A673 (cell line): ENCODE results near the gene GNAS-AS1. TPM values are rescaled to one million over a fixed set of nuclear protein-coding genes. Genes with fewer than 3 reads are reported as not detected.

Experiments used
- BruUV-seq: library from RNA; stranded (reverse); fragments of 400-500 nt; replicated peaks from 2 replicates; lab custom pipeline; 2021; lab: Mats Ljungman, UMichigan
- CTCF ChIA-PET: fragments of 300-600 bp; sonication (Branson Sonifier 250); formaldehyde crosslinking; loops from one replicate; lab custom pipeline; 2022; ENCODE audit warnings: antibody characterized with exemption; lab: Charles Lee
- POLR2A ChIA-PET: fragments of 300-600 bp; sonication (Branson Sonifier 250); formaldehyde crosslinking; loops from one replicate; lab custom pipeline; 2022; ENCODE audit warnings: antibody characterized with exemption; ENCODE audit not compliant: low non-redundant PET; lab: Charles Lee
- DNase-seq: peaks from one replicate; pipeline ENCODE4 v3.0.0-alpha.2; 2015; ENCODE audit warnings: low spot score
- H3K27ac ChIP-seq: fragments of 200-600 bp; sonication (generic); 2 replicates; pipeline ENCODE4 v1.5.1; 2016; ENCODE audit warnings: mixed run types, low read depth, mild to moderate bottlenecking, mixed read lengths, antibody characterized with exemption, low read length; ENCODE audit not compliant: poor library complexity, severe bottlenecking
- H3K27me3 ChIP-seq: fragments of 200-600 bp; sonication (generic); replicated peaks from 2 replicates; pipeline ENCODE4 v1.6.1; 2017; ENCODE audit warnings: mixed run types, low read depth, mild to moderate bottlenecking, mixed read lengths, antibody characterized with exemption, low read length; ENCODE audit not compliant: insufficient read depth, poor library complexity
- H3K36me3 ChIP-seq: fragments of 200-600 bp; sonication (generic); 2 replicates; pipeline ENCODE4 v1.6.1; 2016; ENCODE audit warnings: mixed run types, mild to moderate bottlenecking, mixed read lengths, antibody characterized with exemption, low read length; ENCODE audit not compliant: insufficient read depth, poor library complexity, severe bottlenecking
- H3K4me1 ChIP-seq: fragments of 200-600 bp; sonication (generic); 2 replicates; pipeline ENCODE4 v1.6.1; 2017; ENCODE audit warnings: mixed run types, mild to moderate bottlenecking, mixed read lengths, antibody characterized with exemption, low read length; ENCODE audit not compliant: insufficient read depth, poor library complexity, severe bottlenecking
- H3K4me3 ChIP-seq: fragments of 200-600 bp; sonication (generic); 2 replicates; pipeline ENCODE4 v1.5.1; 2016; ENCODE audit warnings: low read depth, mixed run types, mild to moderate bottlenecking, mixed read lengths, low read length; ENCODE audit not compliant: poor library complexity, severe bottlenecking
- H3K9me3 ChIP-seq: fragments of 200-600 bp; sonication (generic); 2 replicates; pipeline ENCODE4 v1.6.1; 2016; ENCODE audit warnings: mixed run types, low read depth, mild to moderate bottlenecking, mixed read lengths, antibody characterized with exemption, low read length; ENCODE audit not compliant: poor library complexity, severe bottlenecking
- CTCF ChIP-seq: fragments of 300-800, 200-600 bp; sonication (generic); conservative IDR thresholded peaks from 2 replicates; pipeline ENCODE4 v1.5.1; 2017; ENCODE audit warnings: low read depth, mild to moderate bottlenecking, antibody characterized with exemption, low read length, moderate library complexity, mixed read lengths
- EZH2 ChIP-seq: fragments of 200-600 bp; sonication (generic); IDR thresholded peaks from 2 replicates; pipeline ENCODE4 v1.6.1; 2017; ENCODE audit warnings: borderline replicate concordance, low read depth, mild to moderate bottlenecking, mixed read lengths, antibody characterized with exemption, low read length; ENCODE audit not compliant: poor library complexity, severe bottlenecking
- intact Hi-C: fragments of 100-400 bp; cut with micrococcal nuclease; formaldehyde crosslinking; loops from one replicate; pipeline ENCODE4 v1.10.0; 2022; ENCODE audit not compliant: unreplicated experiment
- total RNA-seq: library from RNA; stranded (reverse); gene quantifications from 2 replicates; pipeline ENCODE4 v1.2.3, GENCODE V29; 2021

GNAS-AS1 gene
- total RNA-seq, 1 experiment from 2014 or later, result 6.7 TPM

- ChIA-PET CTCF (no interaction called here), POLR2A (no interaction called here)
- intact Hi-C loops, result no loop called here
- H3K9me3 ChIP-seq, result no peaks in the 10 kb centered on the region
- H3K27ac ChIP-seq, result no peak overlapping the region
- H3K4me3 ChIP-seq, result no peak overlapping the region
- no peak for TF ChIP-seq EZH2
- no peak for TF ChIP-seq CTCF
- BruUV-seq, result no TSS peak
- H3K27me3 ChIP-seq, result peaks cover 62% of the 10 kb centered on the region
- no peak for DNase-seq
- no peaks in the 10 kb centered on the region for H3K4me1 ChIP-seq
- H3K36me3 ChIP-seq, result no peaks in the 10 kb centered on the region
Observed at GRCh38 chr20:58845706-58846105, 5.0 kb downstream of the GNAS-AS1 start.

- TF ChIP-seq CTCF, result no peak
- no peak for TF ChIP-seq EZH2
- intact Hi-C loops, result no loop called here
- BruUV-seq, result no TSS peak
- Histone ChIP-seq H3K9me3 (no peaks in the 10 kb centered on the region), H3K36me3 (no peaks in the 10 kb centered on the region), H3K4me1 (no peaks in the 10 kb centered on the region), H3K27me3 (peaks cover 79% of the 10 kb centered on the region), H3K4me3 (no peak overlapping the region), H3K27ac (no peak overlapping the region)
- CTCF ChIA-PET, result no interaction called here
- no peak for DNase-seq
- POLR2A ChIA-PET, result no interaction called here
Observed at GRCh38 chr20:58843128-58843556, 7.6 kb downstream of the GNAS-AS1 start.

GRCh38 chr20:58842276-58842675 is 8.4 kb downstream of the GNAS-AS1 start:
- POLR2A ChIA-PET, result no interaction called here
- Histone ChIP-seq H3K9me3 (no peaks in the 10 kb centered on the region), H3K4me3 (no peak overlapping the region), H3K36me3 (no peaks in the 10 kb centered on the region), H3K27me3 (peaks cover 82% of the 10 kb centered on the region), H3K4me1 (no peaks in the 10 kb centered on the region), H3K27ac (no peak overlapping the region)
- no TSS peak for BruUV-seq
- no peak for DNase-seq
- CTCF ChIA-PET, result no interaction called here
- no peak for TF ChIP-seq EZH2
- no peak for TF ChIP-seq CTCF
- intact Hi-C loops, result no loop called here
